Testis (tissue), 3 donors: Measurements from ENCODE around the gene ELFN1. TPM values are rescaled to one million over a fixed set of nuclear protein-coding genes. Genes with fewer than 3 reads are reported as not detected.

ENCODE experiments used
- DNase-seq: peaks from one replicate; pipeline ENCODE4 v3.0.0-alpha.2; 2019
- H3K27ac ChIP-seq, 2 donors: fragments of 200-600 bp; sonication (generic); one replicate each; pipeline ENCODE4 v1.5.1; 2019
- H3K27me3 ChIP-seq: fragments of 200-600 bp; sonication (generic); one replicate; pipeline ENCODE4 v1.5.1; 2019
- H3K36me3 ChIP-seq: fragments of 200-600 bp; sonication (generic); one replicate; pipeline ENCODE4 v1.5.1; 2017; ENCODE audit warnings: low read depth; ENCODE audit errors: missing control alignments
- H3K4me1 ChIP-seq: fragments of 200-600 bp; sonication (generic); one replicate; pipeline ENCODE4 v1.5.1; 2019
- H3K4me3 ChIP-seq, 2 donors: fragments of 200-600 bp; sonication (generic); one replicate each; pipeline ENCODE4 v1.5.1; 2017 to 2019
- H3K9me3 ChIP-seq: fragments of 200-600 bp; sonication (generic); one replicate; pipeline ENCODE4 v1.5.1; 2017
- CTCF ChIP-seq, 3 experiments: fragments of 450-650 bp in 2 of 3; fragments of 200-600 bp in 1 of 3; sonication (generic) in 1 of 3; IDR thresholded peaks; one replicate each; pipeline ENCODE4 v1.5.1; 2016 to 2019; ENCODE audit warnings: antibody characterized with exemption in 3 of 3, mild to moderate bottlenecking in 2 of 3, moderate library complexity in 1 of 3
- POLR2A ChIP-seq: fragments of 450-650 bp; IDR thresholded peaks from one replicate; pipeline ENCODE4 v1.6.1; 2017; ENCODE audit warnings: antibody characterized with exemption, mild to moderate bottlenecking, moderate library complexity
- WGBS, 2 donors: methylation state at CpG; one replicate each; pipeline ENCODE4 v1.1.5; 2018; 5-methylcytosine and 5-hydroxymethylcytosine counted together
- intact Hi-C: fragments of 100-400 bp; cut with DNase I; formaldehyde crosslinking; loops from one replicate; pipeline ENCODE4 v1.15.1; 2023; ENCODE audit warnings: low total_unique reads
- polyA plus RNA-seq: library from polyadenylated mRNA; stranded (reverse); fragments of 350-450 nt; fragmentation: Illumina TruSeq; extraction: RNeasy Lipid Tissue Mini Kit (QIAGEN cat#74804); gene quantifications from one replicate; pipeline ENCODE4 v1.2.3, GENCODE V29; 2014; ENCODE audit warnings: low read depth, low replicate concordance; ENCODE audit not compliant: insufficient read depth
- total RNA-seq, 2 donors: library from RNA; depleted of rRNA; stranded (reverse); fragments of >200 nt; gene quantifications; one replicate each; pipeline ENCODE4 v1.2.3, GENCODE V29; 2016

The ELFN1 gene
- total and polyA plus RNA-seq, 3 donors from 2014 or later = 2.3 to 3.2 (median 2.8) TPM

GRCh38 chr7:1679326-1679965 is 9.4 kb downstream of the ELFN1 start:
- 88% methylated on average over 15 of the region's 15 CpGs; no CpG with 5 or more reads in 1 of the 2 donors for WGBS, 2 donors
- Histone ChIP-seq H3K4me3 (no peak overlapping the region), H3K4me1 (no peaks in the 10 kb centered on the region), H3K27ac (no peak overlapping the region), H3K9me3 (no peaks in the 10 kb centered on the region), H3K27me3 (no peaks in the 10 kb centered on the region), H3K36me3 (no peaks in the 10 kb centered on the region)
- intact Hi-C loops = no loop called here
- DNase-seq = no peak
- TF ChIP-seq POLR2A = no peak

- no peaks in the 10 kb centered on the region for H3K4me1 ChIP-seq
- WGBS, 2 donors = 90% methylated on average over 20 to 22 of the region's 22 CpGs
- intact Hi-C loops = no loop called here
- H3K4me3 ChIP-seq = no peak overlapping the region
- H3K27ac ChIP-seq = no peak overlapping the region
- no peaks in the 10 kb centered on the region for H3K9me3 ChIP-seq
- peak; percentile 8 for DNase-seq
- no peaks in the 10 kb centered on the region for H3K36me3 ChIP-seq
- TF ChIP-seq CTCF (IDR thresholded peaks at IDR 0.05) (no peak), POLR2A (no peak)
- no peaks in the 10 kb centered on the region for H3K27me3 ChIP-seq
These were observed 10.1 kb downstream of the ELFN1 start for GRCh38 chr7:1679966-1680730.

GRCh38 chr7:1681581-1681980 is 11.5 kb downstream of the ELFN1 start:
- H3K4me3 ChIP-seq = no peak overlapping the region
- WGBS, 2 donors = 87 to 95% methylated on average over 9 of the region's 9 CpGs
- no peaks in the 10 kb centered on the region for H3K9me3 ChIP-seq
- H3K27ac ChIP-seq = no peak overlapping the region
- no peak for TF ChIP-seq CTCF (IDR thresholded peaks at IDR 0.05)
- no peak for DNase-seq
- no peaks in the 10 kb centered on the region for H3K4me1 ChIP-seq
- H3K36me3 ChIP-seq = no peaks in the 10 kb centered on the region
- H3K27me3 ChIP-seq = no peaks in the 10 kb centered on the region
- intact Hi-C loops = no loop called here

GRCh38 chr7:1685000-1685624 is 15.0 kb downstream of the ELFN1 start:
- Histone ChIP-seq H3K9me3 (no peaks in the 10 kb centered on the region), H3K36me3 (no peaks in the 10 kb centered on the region), H3K27ac (no peak overlapping the region), H3K4me3 (no peak overlapping the region), H3K27me3 (no peaks in the 10 kb centered on the region), H3K4me1 (no peaks in the 10 kb centered on the region)
- WGBS, 2 donors = 96 to 98% methylated on average over 1 of the region's 1 CpG
- TF ChIP-seq POLR2A = no peak
- no peak for TF ChIP-seq CTCF (IDR thresholded peaks at IDR 0.05)
- intact Hi-C loops = no loop called here
- DNase-seq = no peak

- Histone ChIP-seq H3K4me1 (no peaks in the 10 kb centered on the region), H3K4me3 (no peak overlapping the region), H3K27me3 (no peaks in the 10 kb centered on the region), H3K36me3 (no peaks in the 10 kb centered on the region), H3K27ac (no peak overlapping the region), H3K9me3 (no peaks in the 10 kb centered on the region)
- intact Hi-C loops = no loop called here
- DNase-seq = no peak
- no peak for TF ChIP-seq CTCF (IDR thresholded peaks at IDR 0.05)
These were observed 18.5 kb downstream of the ELFN1 start for GRCh38 chr7:1688542-1688941.
